Measurements from ENCODE around the gene DRAXIN.

The DRAXIN gene

DNA sequence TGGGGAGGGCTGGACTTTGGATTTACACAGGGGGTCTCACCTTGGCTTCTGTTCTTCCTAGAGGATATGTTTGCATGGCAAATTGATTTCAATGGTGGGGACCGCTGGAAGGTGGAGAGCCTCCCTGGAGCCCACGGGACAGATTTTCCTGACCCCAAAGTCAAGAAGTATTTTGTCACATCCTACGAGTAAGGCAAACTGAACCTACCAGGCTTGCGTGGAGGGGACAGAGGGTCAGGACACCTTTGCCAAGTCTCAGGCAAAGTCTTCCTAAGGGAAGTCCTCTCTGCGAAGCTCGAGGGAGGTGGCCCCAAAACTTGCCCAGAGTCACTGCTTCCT lies 20.3 kb upstream of the DRAXIN start:
- no peak for DNase-seq (ENCODE audit: low spot score)
- Histone ChIP-seq H3K27ac (no peak overlapping the region), H3K4me3 (no peak overlapping the region)
- TF ChIP-seq, protein P1, sequence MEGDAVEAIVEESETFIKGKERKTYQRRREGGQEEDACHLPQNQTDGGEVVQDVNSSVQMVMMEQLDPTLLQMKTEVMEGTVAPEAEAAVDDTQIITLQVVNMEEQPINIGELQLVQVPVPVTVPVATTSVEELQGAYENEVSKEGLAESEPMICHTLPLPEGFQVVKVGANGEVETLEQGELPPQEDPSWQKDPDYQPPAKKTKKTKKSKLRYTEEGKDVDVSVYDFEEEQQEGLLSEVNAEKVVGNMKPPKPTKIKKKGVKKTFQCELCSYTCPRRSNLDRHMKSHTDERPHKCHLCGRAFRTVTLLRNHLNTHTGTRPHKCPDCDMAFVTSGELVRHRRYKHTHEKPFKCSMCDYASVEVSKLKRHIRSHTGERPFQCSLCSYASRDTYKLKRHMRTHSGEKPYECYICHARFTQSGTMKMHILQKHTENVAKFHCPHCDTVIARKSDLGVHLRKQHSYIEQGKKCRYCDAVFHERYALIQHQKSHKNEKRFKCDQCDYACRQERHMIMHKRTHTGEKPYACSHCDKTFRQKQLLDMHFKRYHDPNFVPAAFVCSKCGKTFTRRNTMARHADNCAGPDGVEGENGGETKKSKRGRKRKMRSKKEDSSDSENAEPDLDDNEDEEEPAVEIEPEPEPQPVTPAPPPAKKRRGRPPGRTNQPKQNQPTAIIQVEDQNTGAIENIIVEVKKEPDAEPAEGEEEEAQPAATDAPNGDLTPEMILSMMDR (IDR thresholded peaks at IDR 0.05): no peak

DNA sequence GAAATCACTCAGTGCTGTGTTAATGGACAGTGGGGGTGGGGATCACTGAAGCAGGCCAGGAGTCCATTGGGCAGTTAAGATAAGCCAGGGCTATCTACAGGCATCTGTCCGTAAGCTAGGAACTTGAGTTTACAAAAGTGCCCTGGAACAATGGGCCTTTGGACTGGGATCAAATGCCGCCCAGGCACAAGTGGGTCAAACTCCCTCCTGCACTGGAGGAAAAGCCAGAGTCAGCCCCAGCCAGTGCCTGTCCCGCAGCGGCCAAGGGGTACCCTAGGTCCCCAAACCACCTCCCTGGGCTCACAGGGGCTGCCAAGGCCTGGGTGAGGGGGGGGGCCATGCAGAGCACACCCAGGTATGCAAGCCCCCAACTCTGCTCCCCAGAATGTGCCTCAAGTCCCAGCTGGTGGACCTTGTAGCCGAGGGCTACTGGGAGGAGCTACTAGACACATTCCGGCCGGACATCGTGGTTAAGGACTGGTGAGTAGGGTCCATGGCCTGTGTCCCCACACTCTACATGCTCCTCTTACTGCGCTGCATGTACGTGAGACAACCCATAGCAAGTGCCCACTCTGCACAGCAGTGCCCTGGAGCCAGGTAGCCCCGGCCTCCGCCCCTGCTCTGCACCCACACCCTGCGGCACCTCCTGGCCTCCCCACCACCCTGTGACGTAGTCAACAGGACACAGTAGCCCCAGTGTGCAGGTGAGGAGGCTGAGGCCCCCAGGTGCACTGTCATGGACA lies 19.8 kb upstream of the DRAXIN start:
- Histone ChIP-seq H3K4me3 (no peak overlapping the region), H3K27ac (no peak overlapping the region)
- TF ChIP-seq, protein P1 (IDR thresholded peaks at IDR 0.05): no peak
- DNase-seq (ENCODE audit: low spot score): no peak

DNA sequence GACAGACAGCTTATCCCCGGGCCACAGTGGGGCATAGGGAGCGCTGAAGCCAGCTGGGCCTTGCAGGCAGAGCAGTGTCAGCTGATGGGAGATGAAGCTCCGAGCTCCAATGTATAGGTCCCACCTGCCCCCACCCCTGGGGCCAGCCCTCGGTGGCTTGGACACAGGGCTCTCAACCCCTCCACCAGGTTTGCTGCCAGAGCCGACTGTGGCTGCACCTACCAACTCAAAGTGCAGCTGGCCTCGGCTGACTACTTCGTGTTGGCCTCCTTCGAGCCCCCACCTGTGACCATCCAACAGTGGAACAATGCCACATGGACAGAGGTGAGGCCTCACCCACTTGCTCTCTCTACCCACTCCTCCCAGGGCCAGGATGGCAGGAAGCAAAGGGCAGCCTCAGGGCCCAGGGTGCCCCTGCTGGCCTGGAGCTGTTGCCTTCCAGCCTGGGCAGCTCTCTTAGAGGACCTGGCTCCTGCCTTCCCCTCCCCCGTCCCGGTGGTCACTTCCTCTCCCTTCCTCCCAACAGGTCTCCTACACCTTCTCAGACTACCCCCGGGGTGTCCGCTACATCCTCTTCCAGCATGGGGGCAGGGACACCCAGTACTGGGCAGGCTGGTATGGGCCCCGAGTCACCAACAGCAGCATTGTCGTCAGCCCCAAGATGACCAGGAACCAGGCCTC lies 18.3 kb upstream of the DRAXIN start:
- no peak for DNase-seq (ENCODE audit: low spot score)
- TF ChIP-seq, protein P1 (IDR thresholded peaks at IDR 0.05): no peak

DNA sequence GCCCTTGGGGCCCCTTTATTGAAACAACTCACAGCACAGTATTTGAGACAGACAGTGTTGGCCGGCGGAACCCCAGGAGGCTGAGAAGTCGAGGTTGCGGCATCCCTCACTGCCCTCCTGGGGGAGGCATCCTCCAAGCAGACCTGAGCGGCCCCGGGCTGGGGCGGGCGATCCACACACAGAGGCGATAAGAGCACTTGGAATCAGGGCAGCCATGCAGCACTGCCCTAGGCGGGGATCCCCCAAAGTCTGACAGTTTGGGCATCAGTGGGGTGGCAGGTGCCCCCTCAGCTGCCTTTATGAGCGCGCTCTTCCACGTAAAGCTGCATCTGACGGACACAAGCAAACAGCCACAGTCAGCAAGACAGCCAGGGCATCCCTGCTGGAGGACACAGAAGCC lies 17.0 kb upstream of the DRAXIN start:
- H3K27ac ChIP-seq: no peak overlapping the region
- no peak for DNase-seq (ENCODE audit: low spot score)
- H3K4me3 ChIP-seq: no peak overlapping the region
- TF ChIP-seq, protein P1 (IDR thresholded peaks at IDR 0.05): no peak

More for the DNA sequence above, 18.3 kb upstream of the DRAXIN start:
- no peak overlapping the region for H3K4me3 ChIP-seq
- H3K27ac ChIP-seq: no peak overlapping the region

DNA sequence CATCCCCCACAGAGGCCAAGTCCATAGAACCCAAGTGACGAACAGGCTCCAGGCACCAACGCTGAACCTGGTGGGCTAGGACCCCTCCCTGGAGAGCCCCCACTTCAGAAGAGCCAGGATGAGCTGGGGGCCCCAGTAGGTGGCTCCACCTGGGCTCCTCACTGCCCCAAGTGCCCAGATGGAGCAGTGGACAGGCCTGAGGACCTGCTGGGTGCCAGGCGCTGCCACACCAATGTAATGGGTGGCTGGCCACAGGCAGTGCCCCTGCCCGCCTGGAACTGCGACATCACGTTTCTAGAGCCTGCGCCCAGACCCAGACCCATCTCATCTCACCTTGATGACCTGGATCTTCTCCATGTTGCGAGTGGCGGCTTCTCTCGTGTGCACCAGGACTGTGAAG lies 16.2 kb upstream of the DRAXIN start:
- Histone ChIP-seq H3K4me3 (no peak overlapping the region), H3K27ac (no peak overlapping the region)
- TF ChIP-seq, protein P1 (IDR thresholded peaks at IDR 0.05): no peak
- DNase-seq (ENCODE audit: low spot score): no peak

DNA sequence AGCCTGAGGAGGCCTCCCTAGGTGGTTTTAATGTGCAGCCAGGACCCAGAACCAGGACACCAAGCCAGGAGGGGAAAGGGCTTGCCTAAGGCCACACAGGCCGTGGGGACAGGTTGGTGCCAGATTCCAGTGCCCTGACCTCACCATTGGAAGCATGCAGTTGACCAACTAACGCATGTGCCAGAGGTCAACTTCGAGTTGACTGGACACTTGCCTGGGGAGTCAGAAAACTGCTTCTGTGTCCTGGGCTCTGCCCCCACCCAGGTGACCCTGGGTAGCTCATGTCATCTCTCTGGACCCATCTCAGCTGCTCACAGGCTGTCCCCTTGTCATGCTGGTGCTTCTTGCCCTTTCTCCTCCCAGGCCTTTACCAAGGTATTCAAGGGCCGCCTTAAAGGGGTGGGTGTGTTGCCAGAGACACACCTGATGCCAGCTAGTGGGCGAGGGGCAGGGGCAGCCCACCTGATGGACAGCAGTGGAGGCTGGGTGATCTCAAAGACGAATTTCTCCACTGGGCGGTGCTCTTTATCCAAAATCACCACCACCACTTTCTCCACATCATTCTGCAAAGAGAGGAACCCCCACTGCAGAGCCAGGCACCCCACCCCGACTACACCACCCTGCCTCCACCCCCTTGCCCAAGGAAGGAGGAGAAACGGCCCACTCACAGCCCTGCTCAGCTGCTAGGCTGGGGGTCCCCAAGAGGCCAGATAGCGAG lies 15.0 kb upstream of the DRAXIN start:
- TF ChIP-seq, protein P1 (IDR thresholded peaks at IDR 0.05): no peak
- no peak overlapping the region for H3K4me3 ChIP-seq
- DNase-seq (ENCODE audit: low spot score): no peak
- no peak overlapping the region for H3K27ac ChIP-seq
